GM18502 (cell line): ENCODE results near the gene MPI.
"Not testable (repeated sequence)": the region's sequence is repeated elsewhere in the genome, so short reads cannot be mapped to it uniquely, and the experiment has no call there.

Source experiments
- ATAC-seq: cut with Tn5 transposase; IDR thresholded peaks from one replicate; pipeline ENCODE4 v1.9.1; 2021; ENCODE audit warnings: mild to moderate bottlenecking; ENCODE audit not compliant: unreplicated experiment, poor library complexity

MPI gene

GRCh38 chr15:74889390-74889882, 406 bp upstream of the MPI start:
- peak; percentile 31 for ATAC-seq

DNA sequence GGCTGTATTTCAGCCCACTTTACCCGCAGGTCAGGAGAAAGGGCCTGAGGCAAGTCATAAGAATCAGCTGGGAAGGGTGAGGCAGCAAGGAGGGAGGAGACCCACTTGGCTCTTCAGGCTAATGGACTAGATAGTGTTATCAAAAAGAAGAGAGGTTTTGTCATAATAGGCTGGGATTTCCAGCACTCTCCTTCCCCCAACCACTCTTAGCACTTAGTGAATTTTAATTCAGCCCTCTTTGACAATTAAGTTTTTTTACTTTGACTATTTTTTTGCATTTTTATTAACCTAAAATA, 771 bp downstream of the MPI start:
- no peak for ATAC-seq

- ATAC-seq = no peak
Observed at GRCh38 chr15:74891469-74891868, 1.6 kb downstream of the MPI start.

- ATAC-seq = no peak
Observed at GRCh38 chr15:74892313-74892712, 2.5 kb downstream of the MPI start.

DNA sequence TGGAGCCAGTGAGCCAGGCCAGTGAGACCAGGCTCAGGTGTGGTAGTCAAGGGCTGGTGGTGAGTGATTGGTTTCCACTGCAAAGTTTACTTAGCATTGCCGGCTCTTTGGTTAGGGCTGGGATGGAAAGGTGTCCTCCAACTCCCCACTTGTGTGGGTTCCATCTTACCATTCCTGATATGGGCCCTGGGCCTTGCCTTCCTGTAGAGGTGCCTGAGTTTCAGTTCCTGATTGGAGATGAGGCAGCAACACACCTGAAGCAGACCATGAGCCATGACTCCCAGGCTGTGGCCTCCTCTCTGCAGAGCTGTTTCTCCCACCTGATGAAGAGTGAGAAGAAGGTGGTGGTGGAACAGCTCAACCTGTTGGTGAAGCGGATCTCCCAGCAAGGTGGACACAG, 3.1 kb downstream of the MPI start:
- ATAC-seq = no peak

GRCh38 chr15:74893627-74894026, 3.8 kb downstream of the MPI start:
- ATAC-seq = no peak

GRCh38 chr15:74894383-74894782, 4.5 kb downstream of the MPI start:
- not testable (repeated sequence) for ATAC-seq

- no peak for ATAC-seq
Observed at GRCh38 chr15:74895830-74896229, 6.0 kb downstream of the MPI start.

GRCh38 chr15:74896316-74896715, 6.5 kb downstream of the MPI start:
- no peak for ATAC-seq

DNA sequence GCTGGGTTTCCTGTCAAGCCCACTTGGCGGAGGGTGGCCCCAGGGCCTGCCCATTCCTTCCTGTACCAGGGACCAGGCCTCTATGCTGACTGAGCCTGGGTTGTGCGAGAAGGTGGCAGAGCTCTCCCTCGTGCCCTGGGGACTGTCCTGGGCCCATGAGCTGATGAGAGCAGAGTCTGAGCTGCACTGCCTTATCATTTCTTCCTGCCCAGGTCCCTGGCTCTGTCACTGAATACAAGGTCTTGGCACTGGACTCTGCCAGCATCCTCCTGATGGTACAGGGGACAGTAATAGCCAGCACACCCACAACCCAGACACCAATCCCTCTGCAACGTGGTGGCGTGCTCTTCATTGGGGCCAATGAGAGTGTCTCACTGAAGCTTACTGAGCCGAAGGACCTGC, 7.5 kb downstream of the MPI start:
- no peak for ATAC-seq

GRCh38 chr15:74901612-74902063, 11.8 kb downstream of the MPI start:
- ATAC-seq = no peak

- no peak for ATAC-seq
Observed at GRCh38 chr15:74902295-74903075, 12.6 kb downstream of the MPI start.

DNA sequence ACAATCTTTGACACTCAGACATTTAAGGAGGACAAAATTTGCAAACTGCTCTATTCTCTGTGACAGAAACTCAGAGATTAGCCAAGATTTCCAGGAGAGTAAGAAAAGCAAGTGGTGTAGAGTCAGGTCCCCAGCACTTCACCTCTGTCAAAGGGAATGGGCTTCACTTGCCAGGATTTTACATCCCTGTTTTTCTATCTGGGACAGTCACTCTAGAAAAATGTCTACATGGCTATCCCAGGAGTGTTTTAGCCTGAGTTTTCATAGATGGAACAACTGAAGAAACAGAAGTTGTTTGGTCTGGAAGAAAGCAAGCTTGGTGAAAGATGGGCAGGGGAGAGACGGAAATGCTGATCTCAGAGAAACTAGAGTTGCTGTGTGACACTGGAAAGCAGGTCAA, 13.8 kb downstream of the MPI start:
- no peak for ATAC-seq

GRCh38 chr15:74904190-74904805, 14.5 kb downstream of the MPI start:
- ATAC-seq = no peak

- ATAC-seq = no peak
Observed at GRCh38 chr15:74906067-74906449, 16.2 kb downstream of the MPI start.

DNA sequence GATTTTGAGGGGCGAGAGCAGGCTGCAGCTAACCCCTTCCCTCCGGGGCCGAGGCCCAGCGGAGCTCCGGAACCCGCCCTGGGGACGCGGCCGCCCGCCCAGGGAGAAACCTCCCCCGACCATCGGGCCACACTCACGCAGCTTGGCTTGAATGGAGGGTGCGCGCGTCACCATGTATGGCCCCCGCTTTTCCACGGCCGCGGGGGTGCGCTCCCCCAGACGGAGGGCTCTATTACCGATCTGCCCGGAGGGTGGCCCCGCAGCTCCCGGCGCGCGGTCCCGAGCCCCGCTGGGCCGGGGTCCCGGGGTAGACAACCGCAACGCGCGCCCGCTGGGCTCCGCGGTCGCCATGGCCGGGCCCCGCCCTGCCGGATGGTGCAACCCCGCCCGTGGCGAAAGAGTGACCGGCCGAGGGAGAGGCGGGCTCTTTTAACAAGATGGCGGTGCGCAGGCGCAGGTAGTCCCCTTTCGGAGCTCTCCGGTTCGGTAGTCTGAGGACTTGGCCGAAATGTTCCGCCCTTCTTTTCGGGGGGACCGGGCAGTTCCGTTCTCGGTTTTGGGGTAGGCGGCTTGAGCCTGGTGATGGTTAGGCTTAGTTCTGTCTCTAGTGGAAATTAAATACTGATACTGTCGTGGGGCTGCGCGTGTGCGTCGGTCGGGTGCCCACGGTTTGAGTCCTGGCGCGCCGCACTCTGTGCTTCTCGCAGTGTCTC, 16.8 kb downstream of the MPI start, which contains the start of gene FAM219B:
Gene FAM219B (minus strand): TSS at position 402 of the 713 bp plus-strand sequence. CDS start 51 bp downstream, at position 351.
- ATAC-seq = peak; percentile 91

GRCh38 chr15:74907163-74907870, 17.5 kb downstream of the MPI start:
- no peak for ATAC-seq

DNA sequence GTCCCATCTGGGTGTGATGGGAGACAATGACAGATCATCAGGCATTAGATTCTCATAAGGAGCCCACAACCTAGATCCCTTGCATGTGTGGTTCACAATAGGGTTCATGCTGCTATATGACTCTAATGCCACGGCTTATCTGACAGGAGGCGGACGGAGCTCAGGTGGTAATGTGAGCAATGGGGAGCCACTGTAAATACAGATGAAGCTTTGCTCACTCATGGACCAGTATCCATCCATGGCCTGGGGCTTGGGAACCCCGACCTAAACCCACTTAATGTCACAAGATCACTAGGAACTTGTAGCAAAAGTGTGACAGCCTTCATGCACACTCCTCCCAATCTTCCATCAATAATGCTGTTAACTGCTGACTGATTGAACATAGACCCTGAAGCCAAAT, 18.8 kb downstream of the MPI start:
- no peak for ATAC-seq

- no peak for ATAC-seq
Observed at GRCh38 chr15:74913041-74913440, 23.2 kb downstream of the MPI start.

- ATAC-seq = not testable (repeated sequence)
Observed at GRCh38 chr15:74913799-74914198, 24.0 kb downstream of the MPI start.

DNA sequence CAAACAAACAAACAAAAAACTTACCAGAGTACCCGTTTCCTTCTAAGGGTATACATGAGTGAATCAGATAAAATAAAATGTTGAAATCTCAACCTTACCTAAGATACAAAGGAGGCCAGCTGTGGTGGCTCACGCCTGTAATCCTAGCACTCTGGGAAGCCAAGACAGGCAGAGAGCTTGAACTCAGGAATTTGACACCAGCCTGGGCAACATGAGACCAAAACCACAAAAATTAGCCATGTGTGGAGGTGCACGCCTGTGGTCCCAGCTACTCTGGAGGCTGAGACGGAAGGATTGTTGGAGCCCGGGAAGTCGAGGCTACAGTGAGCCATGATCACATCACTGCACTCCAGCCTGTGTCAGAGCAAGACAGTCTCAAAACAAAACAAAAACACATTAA, 27.8 kb downstream of the MPI start:
- ATAC-seq = no peak
